Stimulated activated CD8-positive, alpha-beta memory T cell treated with anti-CD3 and anti-CD28 coated beads, Interleukin-15, amount 100 ng/mL, for 4 hours (primary cell): Measurements from ENCODE around the gene DNAJB6.
"Not testable (repeated sequence)": the region's sequence is repeated elsewhere in the genome, so short reads cannot be mapped to it uniquely, and the experiment has no call there.

Source experiments
- DNase-seq, 2 donors: peaks; one replicate each; pipeline ENCODE4 v3.0.0-alpha.2; 2020; ENCODE audit warnings: low read depth in 2 of 2

DNAJB6 gene

GRCh38 chr7:157323401-157323800 lies 13.4 kb upstream of the DNAJB6 start:
- DNase-seq = no peak

- no peak for DNase-seq
These were observed 7.4 kb upstream of the DNAJB6 start for GRCh38 chr7:157329447-157329846.

GRCh38 chr7:157330567-157330966 lies 6.2 kb upstream of the DNAJB6 start:
- not testable (repeated sequence) for DNase-seq

DNA sequence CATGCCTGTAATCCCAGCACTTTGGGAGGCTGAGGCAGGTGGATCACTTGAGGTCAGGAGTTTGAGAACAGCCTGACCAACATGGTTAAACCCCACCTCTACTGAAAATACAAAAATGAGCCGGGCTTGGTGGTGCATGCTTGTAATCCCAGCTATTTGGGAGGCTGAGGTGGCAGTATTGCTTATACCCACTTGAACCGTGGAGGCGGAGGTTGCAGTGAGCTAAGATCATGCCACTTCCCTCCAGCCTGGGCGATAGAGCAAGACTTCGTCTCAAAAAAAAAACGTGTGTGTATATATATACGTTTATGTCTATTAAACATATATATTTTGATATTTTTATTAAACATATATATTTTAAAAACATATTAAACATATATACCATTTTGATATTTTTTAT lies 5.8 kb upstream of the DNAJB6 start:
- not testable (repeated sequence) for DNase-seq

DNA sequence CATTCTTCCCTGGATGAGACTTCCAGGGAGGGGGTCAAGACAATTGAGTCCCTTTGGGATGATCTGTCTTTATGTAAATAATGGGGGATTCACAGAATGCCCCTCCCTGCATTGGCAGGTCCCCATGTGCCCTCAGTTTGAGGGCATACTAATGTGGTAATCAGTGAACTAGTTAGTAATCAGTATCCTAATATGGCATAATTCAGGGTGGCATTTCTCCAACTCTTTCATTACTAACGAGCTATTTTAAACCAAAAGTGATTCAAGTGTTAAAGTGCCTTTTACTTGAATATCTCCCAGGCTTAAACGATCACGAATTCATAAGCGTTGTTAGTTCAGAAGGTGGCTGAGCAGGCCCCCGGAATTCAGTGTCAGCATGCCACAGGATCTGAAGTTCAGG lies 1.6 kb upstream of the DNAJB6 start:
- DNase-seq = no peak

GRCh38 chr7:157335991-157336382 lies 817 bp upstream of the DNAJB6 start:
- no peak for DNase-seq

DNA sequence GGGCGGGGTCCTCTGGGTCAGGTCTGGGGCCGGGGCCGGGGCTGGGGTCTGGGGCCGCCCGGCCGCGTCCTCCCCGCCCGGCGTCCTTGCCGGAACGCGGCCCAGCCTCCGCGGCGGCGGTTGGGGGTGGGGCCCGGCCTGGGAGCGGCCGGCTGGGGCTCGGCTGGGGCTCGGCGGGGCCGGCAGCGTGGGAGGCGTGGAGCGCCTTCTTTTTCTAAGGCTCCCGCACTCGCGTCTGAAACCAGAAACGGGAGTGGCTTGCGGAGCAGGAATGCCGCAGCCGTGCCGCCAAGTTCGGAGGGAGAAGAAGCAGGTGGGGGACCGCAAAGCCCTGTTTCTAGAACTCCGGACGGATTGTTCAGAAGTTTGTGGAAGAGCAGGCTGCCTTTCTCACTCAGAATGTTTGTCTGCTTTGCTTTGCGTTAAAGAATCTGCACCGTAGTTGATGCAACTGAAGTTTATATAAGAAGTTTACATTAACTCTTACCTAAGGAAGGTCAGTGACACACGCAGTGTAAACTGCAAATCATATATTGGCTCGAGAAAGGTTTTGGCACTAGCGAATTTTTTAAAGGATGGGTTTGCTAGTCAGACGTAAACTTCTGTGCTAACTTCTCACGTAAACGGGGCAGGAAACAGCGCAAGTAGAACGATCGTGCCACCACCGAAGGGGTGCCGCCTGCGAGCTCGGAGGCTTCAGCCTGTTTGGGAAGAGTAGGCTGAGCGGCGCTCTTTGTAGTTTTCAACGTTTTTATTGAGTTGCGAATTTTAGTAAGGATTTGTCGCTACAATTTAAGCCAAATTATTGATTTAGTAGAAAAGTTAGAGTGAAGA lies 729 bp downstream of the DNAJB6 start:
- peak; percentile 27 to 45 for DNase-seq

- DNase-seq = peak in 1 of 2 donors; percentile 49
These were observed 3.2 kb downstream of the DNAJB6 start for GRCh38 chr7:157339777-157340677.

- no peak for DNase-seq
These were observed 10.6 kb downstream of the DNAJB6 start for GRCh38 chr7:157347217-157347904.

- DNase-seq = no peak
These were observed 11.7 kb downstream of the DNAJB6 start for GRCh38 chr7:157348548-157348947.

DNA sequence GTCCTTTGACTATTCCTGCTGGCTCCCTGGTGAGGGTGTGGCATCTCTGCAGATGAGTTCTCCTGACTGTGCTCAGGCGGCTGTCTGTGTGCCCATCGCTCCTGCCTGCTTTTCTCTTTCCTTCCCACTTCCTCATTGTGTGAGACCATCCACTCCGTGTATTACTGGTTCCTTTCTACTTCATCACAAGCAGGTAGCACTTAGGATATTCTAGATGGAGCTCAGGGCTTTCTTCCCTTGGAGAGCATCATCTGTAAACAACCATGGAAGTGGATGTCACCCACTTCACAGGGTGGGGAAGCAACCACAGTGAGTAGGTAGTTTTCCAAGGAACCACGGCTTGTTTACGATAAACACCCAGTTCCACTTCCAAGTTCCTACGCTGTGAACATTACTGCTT lies 15.7 kb downstream of the DNAJB6 start:
- no peak for DNase-seq

DNA sequence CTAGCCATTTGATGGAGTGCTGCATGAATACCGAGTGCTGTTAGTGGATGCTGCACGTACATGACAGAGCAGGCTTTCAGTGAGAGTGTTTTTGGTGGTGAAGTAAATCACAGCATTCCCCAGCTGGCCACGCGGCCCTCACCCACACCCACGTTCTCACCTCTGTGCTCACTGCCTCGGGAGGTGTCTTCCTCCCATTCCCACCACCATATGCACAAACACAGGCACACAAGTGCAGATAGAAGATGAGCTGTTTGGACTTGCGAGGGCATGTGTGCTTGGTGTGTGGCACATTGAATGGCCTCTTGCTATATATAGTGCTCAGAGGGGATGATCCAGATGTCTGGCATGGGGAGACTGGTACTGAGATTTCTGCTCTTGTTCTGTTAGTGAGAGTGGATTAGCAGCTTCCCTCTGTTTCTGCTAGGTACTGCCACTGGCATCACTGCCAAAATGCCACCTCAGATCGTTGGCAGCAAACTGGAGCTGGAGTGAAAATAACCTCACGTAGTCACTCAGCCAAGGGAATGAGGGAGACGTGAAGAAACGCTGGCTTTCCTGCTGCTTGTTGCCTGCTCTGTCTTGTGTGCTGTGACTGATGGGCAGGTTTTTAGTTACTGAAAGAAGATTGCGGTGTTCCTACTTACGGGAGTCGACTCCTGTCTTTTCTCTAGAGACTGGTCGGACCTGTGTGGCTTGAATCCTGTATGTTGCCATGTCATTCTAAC lies 19.1 kb downstream of the DNAJB6 start:
- DNase-seq = no peak

DNA sequence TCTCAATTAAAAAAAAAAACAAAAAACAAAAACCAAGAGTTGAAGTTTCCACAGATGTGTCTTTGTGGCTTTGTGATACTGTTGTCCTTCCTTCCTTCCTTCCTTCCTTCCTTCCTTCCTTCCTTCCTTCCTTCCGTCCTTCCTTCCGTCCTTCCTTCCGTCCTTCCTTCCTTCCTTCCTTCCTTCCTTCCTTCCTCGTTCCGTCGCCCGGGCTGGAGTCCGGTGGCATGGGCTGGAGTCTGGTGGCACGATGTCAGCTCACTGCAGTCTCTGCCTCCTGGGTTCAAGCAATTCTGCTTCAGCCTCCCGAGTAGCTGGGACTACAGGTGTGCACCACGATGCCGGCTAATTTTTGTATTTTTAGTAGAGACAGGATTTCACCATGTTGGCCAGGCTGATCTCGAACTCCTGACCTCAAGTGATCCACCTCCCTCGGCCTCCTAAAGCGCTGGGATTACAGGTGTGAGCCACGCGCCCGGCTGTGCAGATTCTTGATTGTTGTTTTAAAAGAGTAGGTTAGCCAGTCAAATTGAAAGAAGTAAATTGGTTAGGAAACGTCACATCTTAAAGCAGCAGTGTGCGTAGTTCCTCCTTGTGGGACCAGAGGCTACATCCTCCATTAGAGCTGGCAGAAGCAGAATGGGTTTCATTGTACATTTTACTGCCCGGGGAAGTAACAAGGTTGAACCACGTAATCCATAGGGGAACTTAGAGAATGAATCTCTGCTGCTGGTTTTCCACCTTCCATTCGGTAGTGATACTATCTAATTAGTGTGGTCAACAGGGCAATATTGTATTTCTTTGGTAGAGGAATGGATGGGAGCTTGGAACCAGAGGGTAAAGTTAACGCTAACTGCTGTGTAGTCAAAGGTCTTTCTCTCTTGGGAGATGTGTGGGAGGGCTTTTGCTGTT lies 20.6 kb downstream of the DNAJB6 start:
- no peak for DNase-seq

DNA sequence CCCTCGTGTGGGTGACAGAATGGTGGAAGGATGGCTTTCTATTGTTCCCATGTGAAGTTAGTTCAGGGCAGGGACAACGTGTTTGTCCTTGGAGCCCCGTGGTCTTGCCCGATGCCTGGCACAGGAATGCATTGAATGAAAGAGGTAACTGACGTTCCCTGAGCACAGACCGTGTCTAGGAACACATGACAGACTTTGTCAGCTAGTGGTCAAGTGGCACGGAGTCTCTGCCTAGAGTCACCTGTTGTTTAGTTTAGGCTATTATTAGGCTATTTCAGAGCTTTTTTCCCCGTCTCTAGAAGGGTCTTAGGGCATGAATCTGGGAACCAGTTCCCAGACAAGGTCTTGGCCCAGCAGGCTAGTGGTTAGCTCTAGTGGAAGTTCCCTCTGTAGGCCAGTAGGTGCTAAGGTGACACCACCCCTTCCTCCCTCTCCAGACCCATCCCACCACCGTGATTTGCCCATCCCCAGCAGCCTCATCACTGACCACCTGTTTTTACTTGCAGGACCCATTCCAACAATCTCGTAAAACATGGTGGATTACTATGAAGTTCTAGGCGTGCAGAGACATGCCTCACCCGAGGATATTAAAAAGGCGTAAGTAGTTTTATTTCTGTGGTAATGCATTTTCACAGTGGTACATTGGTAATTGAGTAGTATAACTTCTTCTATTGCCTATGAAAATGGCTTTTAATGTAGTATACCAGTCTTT lies 21.4 kb downstream of the DNAJB6 start:
- no peak for DNase-seq

- DNase-seq = no peak
These were observed 21.9 kb downstream of the DNAJB6 start for GRCh38 chr7:157358753-157359096.

GRCh38 chr7:157359581-157359980 lies 22.8 kb downstream of the DNAJB6 start:
- DNase-seq = no peak

DNA sequence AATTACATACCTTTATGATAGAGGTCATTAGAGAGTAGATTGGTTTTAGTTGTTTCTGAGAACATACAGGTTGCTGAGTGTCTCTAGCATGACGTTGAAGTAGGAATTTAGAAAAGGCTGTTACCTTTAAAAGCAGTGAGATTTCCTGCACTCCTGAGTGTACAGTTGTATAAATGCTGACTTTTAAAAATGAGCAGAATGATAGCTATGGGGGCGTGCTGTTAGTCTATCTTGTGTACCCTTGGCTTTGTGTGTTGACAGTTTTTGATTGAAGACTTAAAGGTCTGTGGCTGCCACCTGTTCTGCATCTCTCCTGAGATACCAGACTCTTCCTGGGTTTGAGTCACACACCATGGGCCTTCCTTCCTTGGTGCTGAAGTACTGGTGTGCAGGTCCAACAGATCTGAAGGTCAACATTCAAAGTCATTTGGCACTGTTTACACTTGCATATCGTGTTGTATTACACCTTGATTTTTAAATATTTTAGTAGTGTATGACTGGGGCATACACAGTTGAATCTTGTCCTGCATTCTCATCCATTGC lies 23.8 kb downstream of the DNAJB6 start:
- DNase-seq = no peak

GRCh38 chr7:157361537-157361936 lies 24.7 kb downstream of the DNAJB6 start:
- no peak for DNase-seq

- no peak for DNase-seq
These were observed 25.9 kb downstream of the DNAJB6 start for GRCh38 chr7:157362729-157363128.

DNA sequence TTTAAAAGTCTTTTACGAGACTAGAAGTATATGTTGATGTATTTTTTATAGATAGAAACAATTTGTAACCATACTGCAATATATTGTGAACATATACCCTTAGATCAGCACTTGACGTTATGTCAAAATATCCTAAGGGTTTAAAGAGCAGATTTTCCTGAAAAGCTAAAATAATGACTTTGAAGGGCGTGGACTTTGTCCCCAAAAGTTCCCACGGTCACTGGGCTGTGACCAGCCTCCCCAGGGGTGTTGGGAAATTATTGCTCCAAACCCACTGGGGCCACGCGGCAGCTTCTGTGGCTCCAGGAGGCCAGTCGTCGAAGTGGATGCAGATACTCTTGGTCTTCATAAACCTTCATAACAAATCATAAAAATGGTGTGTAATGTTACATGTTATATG lies 29.9 kb downstream of the DNAJB6 start:
- DNase-seq = no peak
